Endothelial cell of umbilical vein (primary cell): Measurements from ENCODE around the gene COQ2. TPM values are rescaled to one million over a fixed set of nuclear protein-coding genes. Genes with fewer than 3 reads are reported as not detected.

ENCODE experiments used
- BruUV-seq: library from RNA; stranded (reverse); fragments of 400-500 nt; replicated peaks from 2 replicates; lab custom pipeline; 2021; lab: Mats Ljungman, UMichigan
- CTCF ChIA-PET: fragments of 300-600, 350-600 bp; sonication (Branson Sonifier 250); formaldehyde crosslinking; loops from one replicate; lab custom pipeline; 2021; ENCODE audit warnings: antibody characterized with exemption, inconsistent platforms; lab: Charles Lee
- POLR2A ChIA-PET: fragments of 300-600, 350-600 bp; sonication (Branson Sonifier 250); formaldehyde crosslinking; loops from one replicate; lab custom pipeline; 2021; ENCODE audit warnings: antibody characterized with exemption, inconsistent platforms; lab: Charles Lee
- DNase-seq: peaks from one replicate; pipeline ENCODE4 v3.0.0-alpha.2; 2011; ENCODE audit warnings: low read depth, low spot score
- FAIRE-seq: peaks from 2 replicates; lab custom pipeline; 2011; peaks lifted over from hg19 to GRCh38; lab: Jason Lieb, UNC
- H2AFZ ChIP-seq: 2 replicates; pipeline ENCODE4 v1.6.0; 2012; ENCODE audit warnings: low read depth, low read length, control low read depth, inconsistent platforms
- H3K27ac ChIP-seq: 2 replicates; pipeline ENCODE4 v1.5.1; 2011; ENCODE audit warnings: low read depth, mild to moderate bottlenecking, control low read depth, low read length, moderate library complexity; ENCODE audit not compliant: insufficient read depth
- H3K27me3 ChIP-seq, 2 experiments: 2 replicates each; pipeline versions ENCODE4 v1.6.0 to v1.6.1; 2011; ENCODE audit warnings: low read length in 2 of 2, mixed read lengths in 1 of 2; ENCODE audit not compliant: control insufficient read depth in 2 of 2, insufficient read depth in 2 of 2
- H3K36me3 ChIP-seq, 2 experiments: 2 replicates in 1 of 2; 3 replicates in 1 of 2; pipeline ENCODE4 v1.5.1; 2011; ENCODE audit warnings: low read length in 2 of 2, mild to moderate bottlenecking in 1 of 2, moderate library complexity in 1 of 2; ENCODE audit not compliant: control insufficient read depth in 2 of 2, insufficient read depth in 2 of 2; ENCODE audit errors: extremely low read depth in 1 of 2
- H3K4me1 ChIP-seq: 3 replicates; pipeline ENCODE4 v1.5.1; 2011; ENCODE audit warnings: mild to moderate bottlenecking, low read length; ENCODE audit not compliant: control insufficient read depth, insufficient read depth; ENCODE audit errors: extremely low read depth
- H3K4me2 ChIP-seq: 2 replicates; pipeline ENCODE4 v1.6.1; 2011; ENCODE audit warnings: low read length, control low read depth, mixed read lengths; ENCODE audit not compliant: insufficient read depth
- H3K4me3 ChIP-seq, 3 experiments: fragments of 200-600 bp in 1 of 3; sonication (generic), shearing (Covaris generic) in 1 of 3; replicated peaks in 1 of 3; 2 replicates each; pipeline ENCODE4 v1.5.1; 2011 to 2016; ENCODE audit warnings: control low read depth in 3 of 3, low read length in 3 of 3, mild to moderate bottlenecking in 2 of 3, inconsistent platforms in 1 of 3, low read depth in 1 of 3, moderate library complexity in 1 of 3; ENCODE audit not compliant: insufficient read depth in 1 of 3
- H3K79me2 ChIP-seq: 2 replicates; pipeline ENCODE4 v1.6.0; 2012; ENCODE audit warnings: low read length, inconsistent platforms; ENCODE audit not compliant: control insufficient read depth, insufficient read depth
- H3K9ac ChIP-seq: replicated peaks from 2 replicates; pipeline ENCODE3; 2011; ENCODE audit warnings: low read length, control low read depth; ENCODE audit not compliant: insufficient read depth; ENCODE audit errors: extremely low read depth
- H3K9me1 ChIP-seq: replicated peaks from 3 replicates; pipeline ENCODE4 v1.6.0; 2011; ENCODE audit warnings: mild to moderate bottlenecking, low read length; ENCODE audit not compliant: control insufficient read depth, insufficient read depth; ENCODE audit errors: extremely low read depth
- H3K9me3 ChIP-seq: replicated peaks from 2 replicates; pipeline ENCODE4 v1.5.1; 2012; ENCODE audit warnings: low read length, inconsistent platforms; ENCODE audit not compliant: control insufficient read depth, insufficient read depth
- H4K20me1 ChIP-seq: replicated peaks from 2 replicates; pipeline ENCODE3; 2011; ENCODE audit warnings: mild to moderate bottlenecking, low read length; ENCODE audit not compliant: control insufficient read depth, insufficient read depth; ENCODE audit errors: extremely low read depth
- CTCF ChIP-seq, 2 donors: IDR thresholded peaks; 1 replicate in 1 of 2; 2 replicates in 1 of 2; pipeline ENCODE4 v1.5.1; 2011; ENCODE audit warnings: low read length in 2 of 2, mild to moderate bottlenecking in 2 of 2, moderate library complexity in 2 of 2, control low read depth in 1 of 2, inconsistent platforms in 1 of 2, low read depth in 1 of 2; ENCODE audit not compliant: insufficient read depth in 1 of 2; ENCODE audit errors: extremely low read depth in 1 of 2
- EZH2 ChIP-seq: IDR thresholded peaks from 2 replicates; pipeline ENCODE4 v1.6.1; 2012; ENCODE audit warnings: borderline replicate concordance, low read depth, mild to moderate bottlenecking, moderate library complexity, low read length, inconsistent platforms; ENCODE audit not compliant: severe bottlenecking
- FOS ChIP-seq: IDR thresholded peaks from 2 replicates; pipeline ENCODE4 v1.6.1; 2011; ENCODE audit warnings: mild to moderate bottlenecking, low read length, moderate library complexity, borderline replicate concordance; ENCODE audit not compliant: insufficient read depth
- GATA2 ChIP-seq: IDR thresholded peaks from 2 replicates; pipeline ENCODE4 v1.7.0; 2011; ENCODE audit warnings: low read depth, mild to moderate bottlenecking, moderate library complexity, mixed read lengths, low read length; ENCODE audit not compliant: insufficient read length, insufficient read depth
- JUN ChIP-seq: IDR thresholded peaks from 2 replicates; pipeline ENCODE4 v1.6.1; 2011; ENCODE audit warnings: borderline replicate concordance, low read depth; ENCODE audit not compliant: insufficient read length, insufficient read depth
- MAX ChIP-seq: IDR thresholded peaks from 2 replicates; pipeline ENCODE4 v1.6.1; 2011; ENCODE audit not compliant: insufficient read depth, insufficient read length
- MYC ChIP-seq: IDR thresholded peaks from one replicate; pipeline ENCODE4 v1.6.1; 2011; ENCODE audit warnings: mild to moderate bottlenecking, low read depth, low read length
- POLR2A ChIP-seq: IDR thresholded peaks from 2 replicates; pipeline ENCODE4 v1.6.1; 2012; ENCODE audit warnings: low read depth, mild to moderate bottlenecking, control low read depth, low read length
- POLR2AphosphoS5 ChIP-seq: IDR thresholded peaks from 2 replicates; pipeline ENCODE4 v1.6.1; 2012; ENCODE audit warnings: low read depth, mild to moderate bottlenecking, control low read depth, low read length, moderate library complexity; ENCODE audit not compliant: insufficient read depth
- dilution Hi-C: fragments of 300-500 bp; cut with MboI; formaldehyde crosslinking; loops from one replicate; pipeline ENCODE4 v1.15.0; 2019; ENCODE audit warnings: low sequenced_read_pairs; ENCODE audit not compliant: extremely low pct_ligation_motif_present
- intact Hi-C: fragments of 100-400 bp; cut with micrococcal nuclease; formaldehyde crosslinking; loops from one replicate; pipeline ENCODE4 v1.10.0; 2022
- polyA plus RNA-seq, 4 experiments: library from polyadenylated mRNA; depleted of rRNA in 3 of 4; stranded (reverse) in 3 of 4; unstranded in 1 of 4; fragments of >200 nt; gene quantifications; 2 replicates each; pipeline versions ENCODE4 v1.2.1 to v1.2.3, GENCODE V29; 2011 to 2012; ENCODE audit warnings: missing spikeins in 1 of 4
- total RNA-seq: library from RNA; stranded (reverse); gene quantifications from 2 replicates; pipeline ENCODE4 v1.2.3, GENCODE V29; 2021

The COQ2 gene
- total and polyA plus RNA-seq, 2 donors (not counting 3 experiments of a cell fraction or from before 2014, with no cell fraction given): 25.5 to 28.0 TPM

GRCh38 chr4:83223781-83224180, 60.8 kb downstream of the COQ2 start:
- Histone ChIP-seq H3K79me2 (no peaks in the 10 kb centered on the region), H3K9me1 (no peaks in the 10 kb centered on the region), H3K27ac (no peak overlapping the region), H4K20me1 (no peaks in the 10 kb centered on the region), H2AFZ (no peak overlapping the region), H3K4me1 (no peaks in the 10 kb centered on the region), H3K36me3 (no peaks in the 10 kb centered on the region), H3K27me3 (no peaks in the 10 kb centered on the region), H3K4me3 (no peak overlapping the region), H3K9me3 (no peaks in the 10 kb centered on the region), H3K4me2 (no peak overlapping the region), H3K9ac (no peak overlapping the region)
- no peak for DNase-seq
- no peak for TF ChIP-seq CTCF (IDR thresholded peaks at IDR 0.05; ENCODE audit: extremely low read depth in 1 of 2, insufficient read depth in 1 of 2, low read depth in 1 of 2, low read length in 2 of 2)
- no peak for TF ChIP-seq MAX
- TF ChIP-seq POLR2AphosphoS5: no peak
- no peak for TF ChIP-seq JUN
- TF ChIP-seq FOS: no peak
- TF ChIP-seq POLR2A: no peak
- no peak for TF ChIP-seq EZH2
- TF ChIP-seq MYC: no peak
- no peak for TF ChIP-seq GATA2
- BruUV-seq: no TSS peak
- no peak for FAIRE-seq
- ChIA-PET CTCF (interaction anchor here (1.6 kb wide), 2 partner anchors 28 to 58 kb away, joined by 3 to 4 read pairs; no protein-coding TSS in a partner anchor), POLR2A (no interaction called here)
- dilution Hi-C loops (no loop called here), intact Hi-C loops (no loop called here)
